Erythroblast (primary cell): ENCODE measurements around the gene IL12RB1.

ENCODE experiments used
- GATA1 ChIP-seq: IDR thresholded peaks from 2 replicates; pipeline ENCODE4 v1.6.1; 2011; ENCODE audit warnings: low read depth, mild to moderate bottlenecking, control low read depth, low read length, moderate library complexity
- POLR2A ChIP-seq: IDR thresholded peaks from 2 replicates; pipeline ENCODE4 v1.6.1; 2011; ENCODE audit warnings: mild to moderate bottlenecking, low read length

DNA sequence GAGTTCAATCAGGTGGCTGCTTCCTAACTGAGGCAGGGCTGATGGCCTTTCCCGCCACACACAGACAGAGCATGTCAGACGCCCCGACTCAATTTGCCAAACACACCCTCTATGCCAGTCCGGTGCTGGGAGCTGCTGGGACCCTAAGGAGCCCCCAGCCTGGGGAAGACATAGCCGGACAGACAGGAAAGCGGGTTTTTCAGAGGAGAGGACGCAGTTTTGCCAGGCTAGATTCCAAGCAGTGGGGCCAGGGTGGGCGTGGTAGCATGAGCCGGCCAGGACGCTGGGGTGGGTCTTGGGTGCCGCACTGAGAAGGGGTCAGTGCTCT lies 30.6 kb upstream of the IL12RB1 start:
- TF ChIP-seq POLR2A (no peak), GATA1 (no peak)
